Measurements from ENCODE around the gene FILIP1L.

DNA sequence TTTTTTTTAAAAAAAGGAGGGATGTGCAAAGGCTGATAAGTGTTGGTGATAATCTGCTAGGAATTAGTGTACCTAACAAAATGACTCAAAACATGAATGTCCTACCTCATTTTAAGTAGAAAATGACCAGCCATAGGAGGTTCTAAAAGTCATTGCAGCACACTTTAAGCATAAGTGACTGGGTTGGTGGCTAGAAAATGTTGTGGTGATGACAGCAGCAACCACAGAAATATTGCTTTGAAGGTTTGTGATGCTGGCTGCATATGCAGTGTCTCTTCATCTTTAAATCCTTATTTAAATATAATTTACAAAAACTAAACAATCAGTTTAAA is 241.4 kb downstream of the FILIP1L start:
- no peak for TF ChIP-seq TCF4 (CRISPR knock-in tag; IDR thresholded peaks at IDR 0.05; ENCODE audit: borderline replicate concordance)
- no peak for TF ChIP-seq ARNTL (CRISPR knock-in tag; IDR thresholded peaks at IDR 0.05; ENCODE audit: borderline replicate concordance, low read depth)
